NB4 (cell line): Measurements from ENCODE around the gene SLC6A12.

Experiments
- POLR2A ChIP-seq: IDR thresholded peaks from 2 replicates; pipeline ENCODE4 v1.6.1; 2011; ENCODE audit warnings: mild to moderate bottlenecking; ENCODE audit not compliant: insufficient read length; ENCODE audit errors: extremely low read depth
- TF ChIP-seq, protein P1 (sequence below): IDR thresholded peaks from one replicate; pipeline ENCODE4 v1.5.1; 2012; ENCODE audit warnings: low read depth, low read length
- TF ChIP-seq, protein P2 (sequence below): IDR thresholded peaks from 2 replicates; pipeline ENCODE4 v1.6.1; 2011; ENCODE audit warnings: low read depth, low read length

DNA sequence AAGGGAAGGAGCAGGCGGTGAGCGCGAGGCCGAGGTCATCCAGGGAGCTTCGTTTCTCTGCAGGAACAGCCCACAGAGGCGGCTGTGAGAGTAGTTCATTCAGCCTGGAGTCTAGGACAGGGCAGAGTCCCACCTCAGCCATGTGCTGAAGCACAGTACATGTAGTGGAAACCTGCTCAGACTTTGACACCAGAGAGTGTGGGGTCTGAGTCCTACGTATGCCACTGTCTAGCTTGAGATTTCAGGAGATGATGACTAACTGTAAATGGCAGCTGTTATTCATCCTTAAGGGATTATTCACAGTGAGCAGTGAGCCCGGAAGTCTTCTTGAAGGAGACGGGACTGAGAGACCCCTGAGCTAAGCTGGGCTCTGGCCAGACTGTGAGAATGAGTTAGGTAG, 49.6 kb upstream of the SLC6A12 start:
- TF ChIP-seq, protein P1, sequence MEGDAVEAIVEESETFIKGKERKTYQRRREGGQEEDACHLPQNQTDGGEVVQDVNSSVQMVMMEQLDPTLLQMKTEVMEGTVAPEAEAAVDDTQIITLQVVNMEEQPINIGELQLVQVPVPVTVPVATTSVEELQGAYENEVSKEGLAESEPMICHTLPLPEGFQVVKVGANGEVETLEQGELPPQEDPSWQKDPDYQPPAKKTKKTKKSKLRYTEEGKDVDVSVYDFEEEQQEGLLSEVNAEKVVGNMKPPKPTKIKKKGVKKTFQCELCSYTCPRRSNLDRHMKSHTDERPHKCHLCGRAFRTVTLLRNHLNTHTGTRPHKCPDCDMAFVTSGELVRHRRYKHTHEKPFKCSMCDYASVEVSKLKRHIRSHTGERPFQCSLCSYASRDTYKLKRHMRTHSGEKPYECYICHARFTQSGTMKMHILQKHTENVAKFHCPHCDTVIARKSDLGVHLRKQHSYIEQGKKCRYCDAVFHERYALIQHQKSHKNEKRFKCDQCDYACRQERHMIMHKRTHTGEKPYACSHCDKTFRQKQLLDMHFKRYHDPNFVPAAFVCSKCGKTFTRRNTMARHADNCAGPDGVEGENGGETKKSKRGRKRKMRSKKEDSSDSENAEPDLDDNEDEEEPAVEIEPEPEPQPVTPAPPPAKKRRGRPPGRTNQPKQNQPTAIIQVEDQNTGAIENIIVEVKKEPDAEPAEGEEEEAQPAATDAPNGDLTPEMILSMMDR, result no peak
- no peak for TF ChIP-seq POLR2A
- TF ChIP-seq, protein P2, sequence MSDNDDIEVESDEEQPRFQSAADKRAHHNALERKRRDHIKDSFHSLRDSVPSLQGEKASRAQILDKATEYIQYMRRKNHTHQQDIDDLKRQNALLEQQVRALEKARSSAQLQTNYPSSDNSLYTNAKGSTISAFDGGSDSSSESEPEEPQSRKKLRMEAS, result no peak
